A673 (cell line): ENCODE data around the gene EIF2AK2.

ENCODE experiments used
- EZH2 ChIP-seq: fragments of 200-600 bp; sonication (generic); IDR thresholded peaks from 2 replicates; pipeline ENCODE4 v1.6.1; 2017; ENCODE audit warnings: borderline replicate concordance, low read depth, mild to moderate bottlenecking, mixed read lengths, antibody characterized with exemption, low read length; ENCODE audit not compliant: poor library complexity, severe bottlenecking
- TF ChIP-seq, protein P1 (sequence below): fragments of 300-800, 200-600 bp; sonication (generic); conservative IDR thresholded peaks from 2 replicates; pipeline ENCODE4 v1.5.1; 2017; ENCODE audit warnings: low read depth, mild to moderate bottlenecking, antibody characterized with exemption, low read length, moderate library complexity, mixed read lengths

DNA sequence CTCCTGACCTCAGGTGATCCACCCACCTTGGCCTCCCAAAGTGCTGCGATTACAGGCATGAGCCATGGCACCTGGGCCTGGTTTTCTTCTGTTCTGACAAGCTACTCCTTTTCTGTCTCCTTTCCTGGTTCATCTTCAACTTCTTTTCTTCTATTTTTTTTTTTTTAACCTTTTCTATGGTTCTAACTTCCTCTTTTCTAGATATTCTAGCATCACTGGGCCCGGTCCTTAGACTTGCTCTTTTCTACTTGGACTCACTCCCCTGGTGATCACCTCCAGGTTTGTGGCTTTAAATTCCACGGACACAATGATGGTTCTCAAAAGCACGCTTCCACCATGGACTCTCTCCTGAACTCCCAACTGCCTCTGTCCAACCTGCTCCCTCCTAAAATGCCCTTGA lies 2.0 kb downstream of the EIF2AK2 start:
- TF ChIP-seq, protein P1, sequence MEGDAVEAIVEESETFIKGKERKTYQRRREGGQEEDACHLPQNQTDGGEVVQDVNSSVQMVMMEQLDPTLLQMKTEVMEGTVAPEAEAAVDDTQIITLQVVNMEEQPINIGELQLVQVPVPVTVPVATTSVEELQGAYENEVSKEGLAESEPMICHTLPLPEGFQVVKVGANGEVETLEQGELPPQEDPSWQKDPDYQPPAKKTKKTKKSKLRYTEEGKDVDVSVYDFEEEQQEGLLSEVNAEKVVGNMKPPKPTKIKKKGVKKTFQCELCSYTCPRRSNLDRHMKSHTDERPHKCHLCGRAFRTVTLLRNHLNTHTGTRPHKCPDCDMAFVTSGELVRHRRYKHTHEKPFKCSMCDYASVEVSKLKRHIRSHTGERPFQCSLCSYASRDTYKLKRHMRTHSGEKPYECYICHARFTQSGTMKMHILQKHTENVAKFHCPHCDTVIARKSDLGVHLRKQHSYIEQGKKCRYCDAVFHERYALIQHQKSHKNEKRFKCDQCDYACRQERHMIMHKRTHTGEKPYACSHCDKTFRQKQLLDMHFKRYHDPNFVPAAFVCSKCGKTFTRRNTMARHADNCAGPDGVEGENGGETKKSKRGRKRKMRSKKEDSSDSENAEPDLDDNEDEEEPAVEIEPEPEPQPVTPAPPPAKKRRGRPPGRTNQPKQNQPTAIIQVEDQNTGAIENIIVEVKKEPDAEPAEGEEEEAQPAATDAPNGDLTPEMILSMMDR = no peak
- TF ChIP-seq EZH2 = no peak
